HEK293T (cell line): ENCODE data around the gene RBBP8.

Source experiments
- CTCF ChIA-PET: fragments of 350-600 bp; formaldehyde crosslinking; extraction: SDS; loops from one replicate; lab custom pipeline; 2021; ENCODE audit warnings: antibody characterized with exemption, inconsistent platforms; lab: Yijun Ruan, JAX
- POLR2A ChIA-PET: fragments of 350-600 bp; formaldehyde crosslinking; extraction: SDS; loops from one replicate; lab custom pipeline; 2020; ENCODE audit warnings: antibody characterized with exemption, inconsistent platforms; lab: Yijun Ruan, JAX
- DNase-seq: peaks from one replicate; pipeline ENCODE4 v3.0.0; 2012; ENCODE audit warnings: mixed read lengths; ENCODE audit errors: extremely low spot score
- ARNT ChIP-seq: fragments of 450-650 bp; IDR thresholded peaks from 2 replicates; pipeline ENCODE4 v1.6.1; 2017; ENCODE audit warnings: mild to moderate bottlenecking
- BHLHE40 ChIP-seq: fragments of 450-650 bp; IDR thresholded peaks from 2 replicates; pipeline ENCODE4 v1.6.1; 2016; ENCODE audit warnings: mild to moderate bottlenecking, moderate library complexity, borderline replicate concordance
- CTBP1 ChIP-seq: fragments of 450-650 bp; IDR thresholded peaks from 2 replicates; pipeline ENCODE4 v1.6.1; 2016; ENCODE audit warnings: borderline replicate concordance
- ELF4 ChIP-seq: fragments of 450-650 bp; IDR thresholded peaks from 2 replicates; pipeline ENCODE4 v1.6.1; 2017; ENCODE audit warnings: antibody characterized with exemption
- FOXA1 ChIP-seq: fragments of 450-650 bp; IDR thresholded peaks from 2 replicates; pipeline ENCODE4 v1.6.1; 2016; ENCODE audit warnings: mild to moderate bottlenecking
- FOXK2 ChIP-seq: fragments of 450-650 bp; IDR thresholded peaks from 2 replicates; pipeline ENCODE4 v1.6.1; 2016; ENCODE audit warnings: mild to moderate bottlenecking
- FOXM1 ChIP-seq: fragments of 450-650 bp; IDR thresholded peaks from 2 replicates; pipeline ENCODE4 v1.6.1; 2017; ENCODE audit warnings: mild to moderate bottlenecking, borderline replicate concordance
- HDGF ChIP-seq: fragments of 450-650 bp; IDR thresholded peaks from 2 replicates; pipeline ENCODE4 v1.6.1; 2017; ENCODE audit warnings: antibody characterized with exemption, borderline replicate concordance
- L3MBTL2 ChIP-seq: fragments of 450-650 bp; conservative IDR thresholded peaks from 2 replicates; pipeline ENCODE4 v1.6.1; 2016; ENCODE audit warnings: mild to moderate bottlenecking
- LEF1 ChIP-seq: fragments of 450-650 bp; IDR thresholded peaks from 2 replicates; pipeline ENCODE4 v1.6.1; 2017; ENCODE audit warnings: mild to moderate bottlenecking, borderline replicate concordance
- NFRKB ChIP-seq: fragments of 450-650 bp; IDR thresholded peaks from 2 replicates; pipeline ENCODE4 v1.6.1; 2016; ENCODE audit warnings: mild to moderate bottlenecking, moderate library complexity
- SP1 ChIP-seq: fragments of 450-650 bp; IDR thresholded peaks from 2 replicates; pipeline ENCODE4 v1.6.1; 2017
- SUZ12 ChIP-seq: fragments of 450-650 bp; IDR thresholded peaks from 2 replicates; pipeline ENCODE4 v1.6.1; 2016; ENCODE audit warnings: mild to moderate bottlenecking
- TARDBP ChIP-seq: fragments of 450-650 bp; IDR thresholded peaks from 2 replicates; pipeline ENCODE4 v1.6.1; 2016
- ZNF384 ChIP-seq: fragments of 450-650 bp; IDR thresholded peaks from 2 replicates; pipeline ENCODE4 v1.6.1; 2016
- TF ChIP-seq, protein P1 (sequence below): fragments of 450-650 bp; IDR thresholded peaks from 2 replicates; pipeline ENCODE4 v1.6.1; 2016

RBBP8 gene

DNA sequence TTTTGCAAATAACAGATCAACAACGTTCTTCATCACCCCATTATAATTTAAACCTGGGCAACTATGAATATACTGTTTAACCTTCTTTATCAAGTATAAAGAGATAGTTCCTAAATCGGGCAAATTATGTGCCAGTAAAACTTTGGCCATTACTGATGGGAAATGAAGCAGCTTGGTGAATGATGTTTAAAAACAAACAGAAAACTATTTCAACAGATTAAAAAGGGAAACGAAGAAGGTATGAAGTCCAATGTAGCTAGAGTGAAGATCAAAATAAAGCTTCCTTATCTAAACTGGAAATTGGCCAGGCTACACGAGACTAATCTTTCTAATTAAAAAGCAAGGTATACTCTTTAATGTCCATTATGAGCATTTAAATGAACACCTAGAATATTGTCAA, 6.7 kb upstream of the RBBP8 start:
- CTCF ChIA-PET, result no interaction called here

DNA sequence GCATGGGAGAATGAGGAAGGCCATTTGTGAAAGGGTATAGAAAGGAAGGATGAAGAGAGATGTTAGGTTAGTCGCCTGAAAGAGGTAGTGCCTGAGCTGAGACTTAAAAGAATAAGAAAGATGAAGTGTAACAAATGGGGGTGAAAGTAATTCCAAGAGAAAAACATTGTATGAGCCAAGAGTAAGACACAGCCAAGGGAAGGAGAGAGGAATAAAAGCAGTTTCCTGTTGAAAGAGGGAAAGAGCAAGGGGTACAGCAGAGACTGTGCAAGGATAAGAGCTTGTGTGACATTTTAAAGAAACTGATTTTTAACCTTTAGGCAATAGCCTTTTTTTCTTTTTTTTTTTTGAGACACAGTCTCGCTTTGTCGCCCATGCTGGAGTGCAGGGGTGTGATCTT, 4.8 kb upstream of the RBBP8 start:
- CTCF ChIA-PET, result interaction anchor here (0.6 kb wide), 1 partner anchor 44 kb away, joined by 4 read pairs; no protein-coding TSS in a partner anchor
- TF ChIP-seq SP1 (no peak), BHLHE40 (no peak), ELF4 (no peak), FOXA1 (no peak), LEF1 (no peak), L3MBTL2 (no peak), ARNT (no peak), FOXM1 (no peak), HDGF (no peak), TARDBP (no peak), NFRKB (no peak), CTBP1 (no peak), ZNF384 (no peak), SUZ12 (no peak)
- TF ChIP-seq, protein P1, sequence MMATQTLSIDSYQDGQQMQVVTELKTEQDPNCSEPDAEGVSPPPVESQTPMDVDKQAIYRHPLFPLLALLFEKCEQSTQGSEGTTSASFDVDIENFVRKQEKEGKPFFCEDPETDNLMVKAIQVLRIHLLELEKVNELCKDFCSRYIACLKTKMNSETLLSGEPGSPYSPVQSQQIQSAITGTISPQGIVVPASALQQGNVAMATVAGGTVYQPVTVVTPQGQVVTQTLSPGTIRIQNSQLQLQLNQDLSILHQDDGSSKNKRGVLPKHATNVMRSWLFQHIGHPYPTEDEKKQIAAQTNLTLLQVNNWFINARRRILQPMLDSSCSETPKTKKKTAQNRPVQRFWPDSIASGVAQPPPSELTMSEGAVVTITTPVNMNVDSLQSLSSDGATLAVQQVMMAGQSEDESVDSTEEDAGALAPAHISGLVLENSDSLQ, result no peak
- DNase-seq, result no peak
- POLR2A ChIA-PET, result no interaction called here

More for the DNA sequence above, 6.7 kb upstream of the RBBP8 start:
- TF ChIP-seq BHLHE40 (no peak), SUZ12 (no peak), L3MBTL2 (no peak)
- TF ChIP-seq, protein P1, result no peak
- POLR2A ChIA-PET, result no interaction called here
- DNase-seq, result no peak

DNA sequence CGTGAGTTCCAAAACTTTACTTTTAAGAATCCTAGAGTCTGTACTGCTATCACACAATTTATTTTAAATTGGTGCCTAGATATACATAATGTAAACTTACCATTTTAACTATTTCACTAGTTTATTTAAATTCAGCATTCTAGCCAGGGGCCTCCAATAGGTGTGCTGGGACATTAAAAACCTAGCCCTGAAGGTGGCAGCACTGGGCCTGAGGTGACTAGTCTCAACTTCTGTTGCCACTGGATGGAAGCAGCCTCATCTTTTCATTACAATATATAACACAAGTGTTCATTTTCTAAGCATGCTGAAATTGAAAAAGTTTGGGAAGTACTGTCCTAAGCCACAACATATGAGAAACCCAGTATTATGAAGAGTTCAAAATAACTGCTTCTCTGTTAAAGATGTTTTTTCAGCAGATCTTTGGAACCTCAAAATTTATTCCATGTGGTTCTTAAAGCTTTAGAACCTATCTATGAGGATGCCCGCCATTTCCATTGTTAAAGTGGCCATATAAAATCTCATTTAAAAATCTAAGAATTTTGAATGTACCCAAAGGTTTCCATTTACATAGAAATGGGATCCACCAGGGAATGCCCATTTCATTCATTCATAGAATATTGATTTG, 2.9 kb upstream of the RBBP8 start:
- no peak for TF ChIP-seq HDGF
- no peak for TF ChIP-seq BHLHE40
- no peak for TF ChIP-seq CTBP1
- TF ChIP-seq, protein P1, result no peak
- TF ChIP-seq NFRKB, result no peak
- ChIA-PET CTCF (interaction anchor here (0.6 to 1.6 kb wide), 8 partner anchors 12 to 1564 kb away, joined by 3 to 5 read pairs (median 4); no protein-coding TSS in a partner anchor), POLR2A (no interaction called here)
- DNase-seq, result peak; percentile 73

DNA sequence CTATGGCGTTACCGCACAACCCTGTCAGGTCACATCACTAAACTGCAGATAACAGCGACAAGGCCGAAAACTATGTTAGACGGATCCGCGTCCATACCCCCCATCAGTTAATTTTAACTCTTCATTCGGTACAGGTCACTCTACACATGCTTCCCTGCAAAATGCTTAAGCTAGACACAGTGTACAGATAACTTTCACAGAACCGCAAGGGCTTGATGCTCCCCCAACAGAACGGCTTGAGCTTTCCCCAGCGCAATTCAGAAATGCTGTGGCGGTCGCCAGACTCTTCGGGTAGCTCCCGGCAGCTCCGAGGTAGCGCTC, 283 bp upstream of the RBBP8 start:
- DNase-seq, result no peak
- CTCF ChIA-PET, result interaction anchor here (0.6 kb wide), 2 partner anchors 8 to 87 kb away, joined by 4 read pairs; no protein-coding TSS in a partner anchor
- TF ChIP-seq, protein P1, result peak; percentile 33; the same call in 1 of the 2 replicates
- TF ChIP-seq TARDBP (no peak), LEF1 (no peak)
- POLR2A ChIA-PET, result interaction anchor here (0.6 to 1.6 kb wide), 31 partner anchors 9 to 1228 kb away, joined by 3 to 26 read pairs (median 5); partner anchors contain the start of gene ABHD3

DNA sequence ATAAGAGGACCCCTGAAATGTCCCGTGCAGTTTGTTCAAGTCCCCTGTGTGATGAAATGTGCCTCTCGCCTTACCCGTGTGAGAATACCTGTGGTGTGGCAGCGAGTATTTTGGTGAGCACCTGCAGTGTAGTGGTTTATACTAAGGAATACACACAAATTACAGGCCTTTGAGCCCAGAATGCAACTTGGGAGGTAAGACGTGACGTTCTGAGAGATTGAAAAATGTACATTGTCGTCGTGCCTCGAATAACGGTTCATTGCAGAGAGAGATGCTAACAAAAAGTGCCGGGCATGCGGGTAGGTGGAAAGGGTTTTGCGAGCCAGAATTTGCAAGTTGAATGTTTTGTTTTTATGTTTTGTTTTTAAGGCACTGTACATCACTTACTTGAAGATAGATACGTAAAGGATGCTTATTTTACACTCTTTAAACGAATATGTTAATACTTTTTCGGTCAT, 867 bp downstream of the RBBP8 start:
- TF ChIP-seq BHLHE40, result no peak
- TF ChIP-seq L3MBTL2, result peak; percentile 97
- ChIA-PET CTCF (no interaction called here), POLR2A (interaction anchor here (1.0 to 1.6 kb wide), 14 partner anchors 8 to 182 kb away, joined by 3 to 26 read pairs (median 6); no protein-coding TSS in a partner anchor)
- no peak for DNase-seq

DNA sequence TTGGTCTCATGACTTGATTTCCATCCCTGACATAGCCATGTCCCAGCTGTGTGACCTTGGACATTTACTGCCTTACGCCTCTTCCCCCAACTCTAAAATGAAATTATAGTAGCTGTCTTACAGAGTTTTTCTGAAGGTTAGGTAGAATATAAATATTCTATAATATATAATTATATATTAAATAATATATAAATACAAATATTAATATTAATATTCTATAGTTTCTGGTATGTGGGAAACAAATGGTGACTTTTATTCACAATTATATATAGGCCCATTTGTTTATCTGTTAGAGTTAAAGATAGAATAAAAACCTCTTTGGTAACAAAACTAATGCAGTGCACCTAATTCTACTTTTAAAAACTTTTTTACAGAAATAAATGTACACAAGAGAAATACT, 1.7 kb downstream of the RBBP8 start:
- TF ChIP-seq TARDBP (no peak), L3MBTL2 (no peak), ZNF384 (no peak), CTBP1 (no peak), LEF1 (no peak)
- CTCF ChIA-PET, result no interaction called here
- no peak for DNase-seq
- POLR2A ChIA-PET, result no interaction called here

DNA sequence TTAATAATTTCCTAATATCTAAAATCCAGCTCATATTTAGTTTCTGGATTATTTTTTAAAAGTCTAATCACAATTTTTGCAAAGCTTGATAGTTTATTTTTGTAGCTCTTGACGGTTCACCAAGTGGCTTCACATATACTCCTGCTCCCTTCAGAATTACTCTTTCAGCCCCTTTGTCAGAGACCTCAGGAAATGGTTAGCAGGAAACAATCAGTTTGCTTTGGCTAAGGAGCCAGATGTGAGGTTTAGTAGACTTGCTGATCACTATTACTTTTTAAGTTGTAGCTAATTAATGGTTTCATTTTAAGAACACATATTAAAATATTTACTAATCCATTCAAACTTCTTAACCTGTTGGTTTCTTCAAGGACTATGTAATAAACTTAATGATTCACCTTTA, 2.3 kb downstream of the RBBP8 start:
- ChIA-PET CTCF (no interaction called here), POLR2A (no interaction called here)
- TF ChIP-seq NFRKB (no peak), ELF4 (no peak), FOXM1 (no peak), FOXA1 (no peak), BHLHE40 (no peak), CTBP1 (no peak), TARDBP (no peak), L3MBTL2 (no peak), SUZ12 (no peak), ZNF384 (no peak), SP1 (no peak), ARNT (no peak), HDGF (no peak), FOXK2 (no peak), LEF1 (no peak)
- TF ChIP-seq, protein P1, result no peak
- no peak for DNase-seq
